ENCODE measurements around the gene EPHB1.

DNA sequence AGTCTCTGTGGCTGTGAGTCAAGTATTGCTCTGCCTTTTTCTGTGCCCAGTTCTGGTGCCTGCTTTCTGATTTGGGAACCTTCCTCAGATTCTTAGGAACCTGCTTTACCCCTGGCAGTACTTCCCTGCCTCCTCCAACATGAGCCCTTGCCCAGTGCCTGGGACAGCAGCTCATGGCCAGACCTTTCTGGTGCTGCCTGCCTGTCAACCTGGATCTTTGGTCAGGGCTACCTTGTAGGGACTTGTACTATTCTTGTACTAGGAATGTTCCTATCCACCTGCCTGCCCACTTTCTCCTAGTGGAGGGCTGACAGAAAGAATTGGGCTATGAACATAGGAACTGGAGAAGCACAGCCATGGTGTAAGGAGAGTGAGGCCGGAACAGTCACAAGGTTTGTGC lies 28.8 kb upstream of the EPHB1 start:
- TF ChIP-seq, protein P1, sequence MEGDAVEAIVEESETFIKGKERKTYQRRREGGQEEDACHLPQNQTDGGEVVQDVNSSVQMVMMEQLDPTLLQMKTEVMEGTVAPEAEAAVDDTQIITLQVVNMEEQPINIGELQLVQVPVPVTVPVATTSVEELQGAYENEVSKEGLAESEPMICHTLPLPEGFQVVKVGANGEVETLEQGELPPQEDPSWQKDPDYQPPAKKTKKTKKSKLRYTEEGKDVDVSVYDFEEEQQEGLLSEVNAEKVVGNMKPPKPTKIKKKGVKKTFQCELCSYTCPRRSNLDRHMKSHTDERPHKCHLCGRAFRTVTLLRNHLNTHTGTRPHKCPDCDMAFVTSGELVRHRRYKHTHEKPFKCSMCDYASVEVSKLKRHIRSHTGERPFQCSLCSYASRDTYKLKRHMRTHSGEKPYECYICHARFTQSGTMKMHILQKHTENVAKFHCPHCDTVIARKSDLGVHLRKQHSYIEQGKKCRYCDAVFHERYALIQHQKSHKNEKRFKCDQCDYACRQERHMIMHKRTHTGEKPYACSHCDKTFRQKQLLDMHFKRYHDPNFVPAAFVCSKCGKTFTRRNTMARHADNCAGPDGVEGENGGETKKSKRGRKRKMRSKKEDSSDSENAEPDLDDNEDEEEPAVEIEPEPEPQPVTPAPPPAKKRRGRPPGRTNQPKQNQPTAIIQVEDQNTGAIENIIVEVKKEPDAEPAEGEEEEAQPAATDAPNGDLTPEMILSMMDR (IDR thresholded peaks at IDR 0.05): no peak
- no peak for TF ChIP-seq POLR2A (IDR thresholded peaks at IDR 0.05)

Data from esophagus squamous epithelium (tissue), 4 donors.